ENCODE results near the gene SLAMF1.

SLAMF1 gene

DNA sequence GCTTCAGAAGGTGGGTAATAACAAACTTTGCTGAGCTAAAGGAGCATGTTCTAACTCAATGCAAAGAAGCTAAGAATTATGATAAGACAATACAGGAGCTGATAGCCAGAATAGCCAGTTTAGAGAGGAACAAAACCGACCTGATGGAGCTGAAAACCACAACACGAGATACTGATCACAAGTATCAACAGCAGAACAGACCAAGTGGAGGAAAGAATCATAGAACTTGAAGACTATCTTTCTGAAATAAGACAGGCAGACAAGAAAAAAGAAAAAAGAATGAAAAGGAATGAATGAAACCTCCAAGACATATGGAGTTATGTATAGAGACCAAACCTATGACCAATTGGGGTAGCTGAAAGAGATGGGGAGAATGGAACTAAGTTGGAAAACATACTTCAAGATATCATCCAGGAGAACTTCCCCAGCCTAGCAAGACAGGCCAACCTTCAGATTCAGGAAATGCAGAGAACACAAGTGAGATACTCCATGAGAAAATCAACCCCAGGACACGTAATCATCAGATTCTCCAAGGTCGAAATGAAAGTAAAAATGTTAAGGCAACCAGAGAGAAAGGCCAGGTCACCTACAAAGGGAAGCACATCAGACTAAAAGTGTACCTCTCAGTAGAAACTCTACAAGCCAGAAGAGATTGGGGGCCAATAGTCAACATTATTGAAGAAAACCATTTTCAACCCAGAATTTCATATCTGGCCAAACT lies 88.0 kb downstream of the SLAMF1 start:
- DNase-seq: no peak

Data from hippocampal formation (tissue), 2 donors.